T-helper 2 cell treated with Interferon-gamma antibody and Interleukin-4, amounts not matched to agents 100 ng/mL and 5 ng/mL, for 36 hours (primary cell): Measurements from ENCODE around the gene HIVEP3. TPM values are rescaled to one million over a fixed set of nuclear protein-coding genes. Genes with fewer than 3 reads are reported as not detected.
"Not testable (repeated sequence)": the region's sequence is repeated elsewhere in the genome, so short reads cannot be mapped to it uniquely, and the experiment has no call there.

Experiments
- intact Hi-C: fragments of 100-400 bp; cut with micrococcal nuclease; formaldehyde crosslinking; loops from one replicate; pipeline ENCODE4 v1.15.1; 2023
- total RNA-seq: library from RNA; stranded (reverse); gene quantifications from 2 replicates; pipeline ENCODE4 v1.2.3, GENCODE V29; 2022

The HIVEP3 gene
- 20.3 and 22.4 TPM in 2 replicates for total RNA-seq

GRCh38 chr1:41918450-41919043 lies at the start of gene HIVEP3:
TSS of gene HIVEP3 (minus strand) at chr1:41918922.
- intact Hi-C loops: loop anchor here (1.0 to 10.0 kb wide), 5 partner anchors 20 to 416 kb away; partner anchors contain the start of gene FOXJ3

- intact Hi-C loops: no loop called here
These were observed 45.7 kb upstream of the HIVEP3 start for GRCh38 chr1:41964400-41964799.

- intact Hi-C loops: no loop called here
These were observed 44.9 kb upstream of the HIVEP3 start for GRCh38 chr1:41963636-41964035.

GRCh38 chr1:41958015-41958673 lies 39.4 kb upstream of the HIVEP3 start:
- intact Hi-C loops: no loop called here

GRCh38 chr1:41957568-41957967 lies 38.8 kb upstream of the HIVEP3 start:
- intact Hi-C loops: no loop called here

- intact Hi-C loops: no loop called here
These were observed 36.9 kb upstream of the HIVEP3 start for GRCh38 chr1:41955461-41956159.

GRCh38 chr1:41954533-41954944 lies 35.8 kb upstream of the HIVEP3 start:
- intact Hi-C loops: no loop called here

- intact Hi-C loops: no loop called here
These were observed 34.6 kb upstream of the HIVEP3 start for GRCh38 chr1:41953291-41953690.

- intact Hi-C loops: no loop called here
These were observed 33.5 kb upstream of the HIVEP3 start for GRCh38 chr1:41952208-41952607.

- intact Hi-C loops: not testable (repeated sequence)
These were observed 32.8 kb upstream of the HIVEP3 start for GRCh38 chr1:41951492-41951891.

GRCh38 chr1:41950820-41951219 lies 32.1 kb upstream of the HIVEP3 start:
- intact Hi-C loops: no loop called here

- intact Hi-C loops: not testable (repeated sequence)
These were observed 27.2 kb upstream of the HIVEP3 start for GRCh38 chr1:41945946-41946345.

GRCh38 chr1:41943717-41944116 lies 25.0 kb upstream of the HIVEP3 start:
- intact Hi-C loops: no loop called here

- intact Hi-C loops: no loop called here
These were observed 23.6 kb upstream of the HIVEP3 start for GRCh38 chr1:41942278-41942677.

- intact Hi-C loops: no loop called here
These were observed 22.7 kb upstream of the HIVEP3 start for GRCh38 chr1:41941381-41941780.

GRCh38 chr1:41939194-41939593 lies 20.5 kb upstream of the HIVEP3 start:
- intact Hi-C loops: no loop called here

GRCh38 chr1:41936107-41936506 lies 17.4 kb upstream of the HIVEP3 start:
- intact Hi-C loops: no loop called here

- intact Hi-C loops: no loop called here
These were observed 16.5 kb upstream of the HIVEP3 start for GRCh38 chr1:41935226-41935625.

GRCh38 chr1:41933106-41933505 lies 14.4 kb upstream of the HIVEP3 start:
- intact Hi-C loops: no loop called here

- intact Hi-C loops: no loop called here
These were observed 12.9 kb upstream of the HIVEP3 start for GRCh38 chr1:41931578-41931977.

- intact Hi-C loops: no loop called here
These were observed 8.4 kb upstream of the HIVEP3 start for GRCh38 chr1:41927118-41927517.

- intact Hi-C loops: no loop called here
These were observed 7.0 kb upstream of the HIVEP3 start for GRCh38 chr1:41925712-41926111.
